GM21367 (cell line): ENCODE measurements around the gene HOXB4.

Source experiments
- ATAC-seq: cut with Tn5 transposase; IDR thresholded peaks from one replicate; pipeline ENCODE4 v1.9.1; 2021; ENCODE audit not compliant: unreplicated experiment

The HOXB4 gene

DNA sequence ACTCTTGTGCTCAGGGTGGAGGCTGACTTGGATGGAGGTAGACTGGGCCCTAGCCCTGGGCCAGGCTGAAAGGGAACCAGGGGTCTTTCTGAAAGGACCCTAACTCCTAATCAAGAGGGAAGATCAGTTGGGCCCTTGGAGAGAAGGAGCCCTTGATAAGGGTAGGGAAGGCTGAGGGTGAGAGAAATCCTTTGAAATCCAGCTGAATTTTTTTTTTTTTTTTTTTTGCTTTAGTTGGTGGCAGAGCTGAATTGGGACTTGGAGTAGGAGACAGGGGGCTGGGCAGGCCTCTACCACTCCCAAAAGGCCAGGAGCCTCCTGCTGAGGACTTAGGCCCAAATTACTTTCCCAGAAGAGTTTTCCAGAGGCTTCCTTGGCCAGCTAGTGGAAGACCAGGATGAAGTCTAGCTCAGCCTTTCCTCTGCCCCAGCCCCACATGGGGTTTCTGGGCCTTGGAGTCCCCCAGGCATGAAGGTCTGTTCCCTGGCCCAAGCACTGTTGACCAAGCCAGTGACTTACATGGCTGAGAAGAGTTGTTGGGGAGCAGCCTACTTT lies 12.5 kb upstream of the HOXB4 start:
- no peak for ATAC-seq

DNA sequence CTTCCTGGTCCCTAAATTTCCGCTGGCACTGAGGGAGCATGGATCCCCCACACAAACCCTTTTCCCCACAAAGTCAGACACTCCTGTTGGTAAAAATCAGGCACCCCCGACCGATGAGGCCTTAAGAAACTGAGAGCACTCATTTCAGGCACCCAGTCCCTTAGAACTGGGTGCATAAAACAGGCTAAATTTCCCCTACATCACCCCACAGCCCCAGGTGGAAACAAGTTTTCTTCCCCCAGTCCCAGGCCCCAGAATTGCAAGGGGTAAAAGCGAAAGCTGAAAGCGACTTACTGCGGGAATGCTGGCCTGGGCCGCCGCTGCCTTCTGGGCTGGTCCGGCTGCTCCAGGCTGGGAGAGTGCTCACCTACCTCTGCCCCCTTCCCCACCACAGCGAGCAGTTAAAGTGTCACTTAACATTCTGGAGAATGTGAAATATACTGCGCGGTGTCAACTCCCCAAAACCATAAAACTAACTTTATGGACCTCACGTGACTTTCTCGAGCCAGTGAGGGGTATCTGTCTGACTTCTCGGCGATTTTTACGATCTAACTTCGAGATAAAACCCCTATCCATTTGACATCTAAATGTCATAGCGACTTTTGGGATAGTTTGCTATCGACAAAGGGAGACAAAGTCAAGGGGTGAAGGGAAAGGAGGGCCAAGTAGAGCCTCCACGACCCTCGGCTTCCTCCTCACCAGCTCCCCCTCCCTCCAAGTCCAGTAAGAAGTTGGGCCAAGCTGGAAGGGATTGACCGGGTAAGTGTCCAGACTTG lies 11.9 kb upstream of the HOXB4 start, which contains the start of gene HOXB3:
HOXB3 (minus strand) TSS at position 411 of the 776 bp plus-strand sequence. CDS start 37,767 bp downstream, outside the sequence.
- ATAC-seq, result no peak

DNA sequence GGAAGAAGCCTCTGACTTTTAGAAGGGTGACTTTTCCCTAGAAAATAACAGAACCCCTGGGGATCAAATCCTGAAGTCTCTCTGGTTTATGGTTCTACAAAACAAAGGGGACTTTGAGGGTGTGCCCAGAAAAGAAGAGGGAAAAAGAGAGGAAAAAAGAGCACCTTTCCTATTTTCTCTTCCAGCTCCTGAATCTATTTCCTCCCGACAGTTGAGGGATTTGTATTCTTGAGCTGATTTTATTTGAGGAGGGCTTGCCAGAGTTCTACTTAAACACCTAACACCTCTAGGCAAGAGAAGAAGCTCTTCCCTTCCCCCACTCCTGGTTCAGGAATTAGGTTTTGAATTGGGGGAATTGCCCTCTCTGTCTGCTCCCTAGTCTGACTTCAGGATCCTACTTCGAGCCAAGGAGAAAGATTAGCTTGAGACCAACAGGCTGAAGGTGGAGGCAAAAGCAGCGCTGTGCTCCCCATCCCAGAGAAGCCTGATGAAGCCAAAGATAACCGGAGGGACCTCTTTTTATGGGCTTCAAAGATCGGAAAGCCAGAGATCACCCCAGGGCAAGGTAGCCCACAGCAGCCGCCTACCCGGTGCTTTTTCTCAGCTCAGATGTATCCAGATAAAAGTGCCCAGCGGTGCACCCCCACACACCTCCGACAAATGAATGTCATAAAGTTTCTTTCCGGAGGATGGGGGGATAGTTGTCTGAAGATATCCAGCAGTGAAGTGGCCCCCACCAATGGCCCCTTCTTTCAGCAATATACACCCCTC lies 11.1 kb upstream of the HOXB4 start:
- ATAC-seq, result no peak

DNA sequence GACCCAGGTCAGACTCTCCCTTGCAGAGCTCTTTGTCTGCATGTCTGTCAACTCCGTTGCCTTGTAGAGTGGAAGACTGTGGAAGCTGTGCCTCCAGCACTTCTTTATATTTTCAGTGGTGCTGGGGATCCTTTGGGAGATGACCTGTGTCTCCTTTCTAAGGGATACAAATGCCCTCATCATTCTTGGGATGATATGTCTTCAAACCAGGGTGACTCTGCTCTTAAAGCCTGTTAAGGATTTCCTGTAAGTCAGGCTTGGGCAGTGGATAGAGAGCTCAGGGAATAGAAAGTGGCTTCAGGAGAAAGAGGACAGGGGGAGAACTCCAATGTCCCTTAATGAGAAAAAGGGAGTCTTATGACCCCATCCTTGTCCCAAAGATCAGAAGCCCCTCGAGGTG lies 10.4 kb upstream of the HOXB4 start:
- no peak for ATAC-seq

DNA sequence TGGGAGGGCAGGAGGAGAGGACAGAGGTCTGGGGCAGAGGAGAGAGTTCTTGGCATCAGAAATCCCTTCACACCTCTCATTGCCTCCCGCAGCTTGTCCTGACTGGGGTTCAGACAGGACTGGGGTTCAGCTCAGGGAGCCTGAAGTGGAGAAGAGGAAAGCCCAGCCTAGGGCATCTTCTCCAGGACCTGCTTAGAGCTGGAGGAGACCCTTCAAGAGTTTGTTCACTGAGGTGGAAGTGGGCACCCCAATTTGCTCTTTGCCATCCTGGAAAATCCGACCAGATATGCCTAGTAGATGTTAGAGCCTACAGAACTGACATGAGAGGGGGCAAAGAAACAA lies 9.9 kb upstream of the HOXB4 start:
- ATAC-seq, result no peak

DNA sequence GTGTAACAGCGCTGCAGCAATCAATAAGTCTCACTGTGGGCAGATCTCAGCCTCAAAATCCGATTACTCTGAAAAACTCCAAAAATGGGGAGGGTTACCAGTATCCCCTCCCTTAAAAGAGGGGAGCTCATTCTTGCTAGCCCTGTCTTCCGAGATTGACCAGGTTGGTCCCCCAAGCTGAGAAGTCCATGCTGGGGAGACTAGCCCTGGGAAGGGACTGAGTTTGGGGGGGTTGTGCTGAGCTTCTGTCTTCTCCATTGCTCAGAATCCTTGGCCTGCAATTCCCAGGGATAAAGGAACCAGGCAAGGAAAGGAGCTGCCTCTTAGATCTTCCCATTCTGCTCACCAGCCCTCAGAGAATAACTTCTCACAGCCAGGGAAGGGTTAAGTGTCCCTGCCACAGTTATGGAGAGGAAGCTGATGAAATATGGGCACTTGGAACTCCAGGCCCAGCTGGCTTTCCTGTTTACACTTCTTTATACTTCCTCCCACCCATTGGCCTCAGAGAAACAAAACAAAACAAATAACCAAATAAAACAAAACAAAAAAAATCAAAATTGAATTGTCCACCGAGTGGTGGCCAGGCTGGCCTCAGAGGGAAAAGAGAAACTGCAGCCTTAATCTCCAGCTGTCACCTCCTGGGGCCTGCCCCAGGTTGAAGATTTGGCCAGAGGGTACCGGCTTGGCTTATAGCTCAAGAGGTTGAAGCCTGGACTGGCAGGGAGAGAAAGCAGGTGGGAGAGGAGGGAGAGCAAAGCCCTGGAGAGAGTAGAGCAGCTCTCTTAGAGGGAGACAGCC lies 9.3 kb upstream of the HOXB4 start:
- ATAC-seq, result no peak

DNA sequence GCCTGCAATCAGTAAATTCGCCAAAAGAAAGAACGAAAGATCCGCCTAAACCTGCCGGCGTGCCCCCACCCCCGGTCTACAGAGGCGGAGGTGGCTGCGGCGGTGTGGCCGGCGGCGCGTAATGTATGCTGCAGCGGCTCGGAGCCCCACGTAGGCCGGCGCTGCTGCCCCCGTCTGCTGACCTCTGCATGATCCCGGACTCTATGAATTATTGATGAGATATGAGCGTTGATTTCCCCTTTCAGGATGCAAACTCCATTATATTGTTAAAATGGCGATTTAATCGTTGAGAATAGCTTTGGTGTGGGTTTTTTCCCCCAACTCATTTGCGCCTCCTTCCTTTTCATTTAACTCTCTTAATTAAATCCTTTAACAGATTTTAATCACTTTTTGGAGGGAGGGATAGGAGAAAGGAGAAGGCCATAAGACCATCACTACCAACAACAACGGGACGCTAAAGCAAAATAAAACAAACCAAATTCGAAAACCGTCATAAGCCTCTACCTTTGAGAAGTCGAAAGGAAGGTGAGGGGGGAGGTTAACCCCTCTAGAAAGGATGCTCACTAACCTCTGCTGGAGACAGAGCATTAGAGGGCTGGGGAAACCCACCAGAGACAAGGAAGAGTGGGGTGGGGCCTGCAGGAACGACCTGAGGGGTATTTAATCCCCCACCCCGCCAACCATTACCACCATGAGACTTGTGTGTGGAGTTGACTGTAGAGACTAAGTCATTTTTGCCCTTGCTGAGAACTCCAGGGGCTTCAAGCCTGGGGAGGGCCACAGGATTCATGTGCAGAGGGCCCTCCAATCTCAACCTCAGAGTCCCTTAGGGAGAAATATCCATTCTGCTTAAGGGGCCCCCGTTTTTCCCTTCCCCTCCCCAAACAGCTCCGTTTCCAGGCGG lies 8.5 kb upstream of the HOXB4 start:
- no peak for ATAC-seq

DNA sequence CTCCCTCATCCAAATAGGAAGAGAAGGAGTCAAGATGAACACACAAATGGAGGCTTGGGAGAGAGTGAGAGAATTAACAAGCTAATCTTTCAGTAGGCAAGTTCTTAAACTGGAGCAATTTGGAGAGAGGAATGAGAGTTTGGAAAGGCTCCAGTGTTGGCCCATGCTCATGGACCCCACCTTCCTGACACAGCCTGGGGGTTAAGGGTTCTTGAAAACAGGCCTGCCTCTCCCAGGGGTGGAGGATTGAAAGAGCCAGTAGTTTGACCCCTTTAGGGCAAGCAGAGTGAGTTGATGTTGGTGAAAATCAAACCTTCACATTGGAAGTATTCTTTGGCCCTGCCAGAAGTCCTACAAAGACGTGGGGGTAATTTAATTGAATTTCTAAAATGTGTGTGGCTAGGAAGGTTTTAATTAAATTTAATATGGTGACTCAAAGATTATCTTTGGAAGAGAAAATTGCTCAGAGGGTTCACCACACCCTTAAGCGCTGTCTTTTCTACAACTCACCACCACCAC lies 6.1 kb upstream of the HOXB4 start:
- ATAC-seq, result no peak

DNA sequence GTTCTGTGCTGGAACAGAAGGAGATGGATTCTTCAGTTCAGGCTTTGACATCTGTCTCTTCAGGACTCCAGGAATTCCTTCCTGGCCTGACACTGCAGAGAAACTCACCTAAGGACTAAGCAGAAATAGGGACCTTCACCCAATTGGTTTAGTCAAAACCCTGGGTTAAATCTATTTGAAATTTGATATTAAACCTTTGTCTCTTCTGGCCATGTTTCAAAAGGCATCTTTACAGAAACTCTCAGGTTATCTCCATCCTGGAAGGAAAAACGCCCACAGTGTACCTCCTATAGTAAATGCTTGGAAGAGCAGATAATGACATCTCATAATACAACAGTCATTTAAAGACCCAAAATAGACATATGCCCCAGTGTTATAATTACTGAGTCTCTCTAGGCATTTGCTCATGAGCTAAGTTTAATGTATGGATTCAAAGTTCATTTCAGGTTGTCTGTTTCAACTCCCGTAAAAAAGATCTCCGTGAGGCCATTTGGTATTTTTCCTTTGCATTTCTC lies 5.6 kb upstream of the HOXB4 start:
- no peak for ATAC-seq

DNA sequence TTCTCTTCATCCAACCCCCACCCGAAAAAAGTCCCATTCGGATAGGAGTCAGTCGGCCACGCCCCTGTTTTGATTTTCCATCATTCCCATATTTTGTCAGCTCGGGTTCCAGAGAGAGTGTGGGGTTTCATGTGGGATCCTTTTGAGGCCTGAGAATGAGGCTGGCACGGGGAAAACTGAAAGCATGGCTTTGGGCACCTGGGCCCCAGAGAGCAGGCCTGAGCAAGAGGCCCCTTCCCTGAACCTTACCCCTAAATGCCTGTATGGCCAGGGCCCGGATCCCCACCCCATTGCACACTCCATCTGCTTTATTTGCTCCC lies 4.6 kb upstream of the HOXB4 start:
- ATAC-seq, result no peak

DNA sequence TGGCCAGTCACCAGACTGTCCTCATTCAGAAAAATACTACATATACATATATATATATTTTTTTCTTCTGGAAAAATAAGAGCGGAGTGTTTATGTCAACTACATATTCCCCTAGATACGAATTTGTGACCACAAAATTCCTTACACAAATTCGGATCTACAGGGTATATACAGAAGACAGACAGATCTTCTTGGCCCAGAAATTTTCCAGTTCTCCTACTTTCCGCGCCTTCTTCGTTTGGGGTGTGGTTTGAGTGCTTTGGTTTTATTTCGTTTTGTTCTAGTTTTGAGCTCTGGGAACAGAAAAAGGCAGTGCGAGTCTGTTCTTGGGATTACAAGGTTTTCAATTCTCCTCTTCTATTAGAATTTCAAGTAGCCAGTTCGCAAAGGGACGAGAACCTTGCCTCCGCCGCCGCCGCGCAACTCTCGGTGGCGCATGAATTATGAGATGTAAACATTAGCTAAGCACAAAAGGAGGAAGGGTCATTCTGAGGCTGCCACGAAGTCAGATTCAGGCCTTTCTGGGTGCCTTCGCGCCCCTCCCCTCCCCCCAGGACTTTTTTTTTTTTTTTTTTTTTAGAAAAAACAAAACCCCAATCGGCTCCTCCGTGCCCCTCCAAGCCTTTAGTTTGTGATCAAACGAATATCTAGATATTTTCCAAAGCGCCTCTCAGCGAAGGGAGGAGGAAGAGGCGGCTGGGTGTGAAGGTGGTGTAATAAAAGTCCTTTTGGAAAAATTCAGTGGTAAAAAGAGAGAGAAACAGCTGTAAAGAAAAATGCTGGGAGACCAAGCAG lies 1.8 kb upstream of the HOXB4 start:
- no peak for ATAC-seq

DNA sequence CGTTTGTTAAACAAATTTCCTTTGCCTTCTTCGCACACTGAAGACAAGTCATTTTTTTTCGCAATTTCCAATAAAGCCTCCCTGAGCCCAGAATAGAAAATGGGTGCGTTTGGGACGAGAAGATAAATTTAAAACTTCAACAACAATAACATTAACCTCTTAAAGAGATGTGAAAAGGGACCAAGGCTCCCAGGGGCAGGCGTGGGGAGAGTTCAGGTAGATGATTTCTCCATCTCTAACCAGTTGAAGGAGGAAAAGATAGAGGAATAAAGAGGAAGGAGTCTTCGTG lies 1.3 kb upstream of the HOXB4 start:
- ATAC-seq, result no peak

DNA sequence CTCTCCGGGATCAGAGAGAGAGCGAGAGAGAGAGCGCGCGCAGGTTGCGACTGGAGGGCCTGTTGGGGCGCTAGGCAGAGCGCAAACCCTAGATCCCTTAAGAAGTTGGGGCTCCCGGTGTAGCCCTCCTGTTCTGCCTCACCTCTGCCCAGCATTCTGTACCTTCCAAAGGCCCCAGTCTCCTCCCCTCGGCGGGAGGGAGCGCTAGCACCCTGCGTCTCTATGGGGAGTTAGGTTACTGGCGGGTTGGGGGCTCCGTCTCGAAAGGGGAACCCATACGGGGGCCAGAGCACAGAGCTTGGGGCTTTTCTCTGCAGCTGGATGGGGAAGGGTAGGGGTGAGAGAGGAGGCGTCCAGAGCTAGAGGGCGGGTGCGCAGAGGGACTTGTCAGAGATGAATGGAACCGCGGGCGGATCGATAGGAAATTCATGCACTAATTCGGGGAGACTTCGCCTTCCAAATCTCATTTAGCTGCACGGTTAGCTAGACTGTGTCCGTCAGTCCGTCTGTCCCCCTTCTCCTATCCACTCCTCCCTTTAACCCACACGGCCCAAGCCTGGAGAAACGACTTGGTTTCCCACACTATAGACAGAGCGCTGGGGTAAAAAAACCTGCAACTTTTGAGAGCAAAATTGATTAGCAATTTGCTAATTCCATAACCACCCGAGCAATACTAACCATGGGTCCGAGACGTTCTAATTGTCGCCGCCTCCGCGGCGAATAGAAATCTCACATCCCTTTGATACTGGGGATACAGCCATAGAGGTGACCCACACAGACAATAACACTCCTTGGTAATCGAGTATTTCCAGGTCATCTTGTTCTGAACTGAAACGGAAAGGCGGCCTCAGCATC lies 693 bp upstream of the HOXB4 start:
- no peak for ATAC-seq

DNA sequence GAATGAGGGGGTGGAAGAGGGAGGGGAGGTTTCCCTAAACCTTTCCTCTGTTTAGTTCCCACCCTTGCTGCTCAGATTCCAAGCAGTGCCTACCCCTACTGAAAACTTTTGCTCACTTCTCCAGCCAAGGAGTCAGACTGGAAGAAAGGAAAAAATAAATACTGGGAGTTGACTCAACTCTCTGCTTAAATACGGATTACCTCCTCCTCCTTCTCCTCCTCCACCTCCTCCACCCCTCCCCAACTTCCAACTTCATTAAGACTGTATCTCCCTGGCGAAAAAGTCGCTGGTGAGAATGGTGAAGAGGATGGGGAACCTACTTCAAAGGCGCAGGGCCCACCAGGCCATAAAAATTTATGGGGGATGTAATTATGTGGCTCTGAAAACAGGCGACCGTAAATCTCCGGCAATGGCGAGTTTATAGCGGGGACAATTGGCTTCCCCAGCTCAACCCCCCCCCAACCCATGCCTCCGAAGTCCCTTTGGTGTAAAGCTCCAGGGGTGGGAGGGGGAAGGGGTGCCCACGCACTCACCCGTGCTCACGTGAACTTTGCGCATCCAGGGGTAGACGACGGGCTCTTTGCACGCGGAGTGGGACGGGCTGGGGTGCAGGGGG lies 712 bp downstream of the HOXB4 start:
- ATAC-seq, result no peak

DNA sequence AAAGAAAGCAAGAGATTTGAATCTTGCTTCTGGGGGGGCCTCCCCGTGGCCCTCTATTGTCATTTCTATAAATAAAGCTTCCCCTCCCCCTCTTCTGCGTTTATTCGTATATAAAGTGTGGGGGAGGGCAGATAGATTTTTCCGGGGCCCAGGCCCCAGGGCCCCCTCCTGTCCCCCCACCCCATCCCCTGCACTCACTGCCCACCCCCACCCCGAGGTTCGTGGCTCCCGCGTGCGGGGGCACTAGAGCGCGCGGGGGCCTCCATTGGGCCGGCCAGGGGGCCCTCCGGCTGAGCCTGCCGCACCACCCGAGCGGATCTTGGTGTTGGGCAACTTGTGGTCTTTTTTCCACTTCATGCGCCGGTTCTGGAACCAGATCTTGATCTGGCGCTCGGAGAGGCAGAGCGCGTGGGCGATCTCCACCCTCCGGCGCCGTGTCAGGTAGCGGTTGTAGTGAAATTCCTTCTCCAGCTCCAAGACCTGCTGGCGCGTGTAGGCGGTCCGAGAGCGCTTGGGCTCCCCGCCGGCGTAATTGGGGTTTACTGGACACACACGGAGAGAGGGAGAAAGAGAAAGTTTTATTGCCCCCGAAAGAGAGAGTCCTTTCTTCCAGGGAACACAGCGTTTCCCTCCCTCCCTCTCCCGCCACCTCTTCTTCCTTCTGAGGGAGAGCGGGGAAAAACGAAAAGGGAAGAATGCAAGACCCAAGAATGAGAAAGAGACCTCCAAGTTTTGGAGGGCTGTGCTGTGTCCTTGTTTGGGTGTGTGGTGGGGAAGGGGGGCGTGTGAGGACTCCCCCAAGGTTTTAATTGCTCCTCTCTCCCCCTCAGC lies 1.5 kb downstream of the HOXB4 start:
- no peak for ATAC-seq

DNA sequence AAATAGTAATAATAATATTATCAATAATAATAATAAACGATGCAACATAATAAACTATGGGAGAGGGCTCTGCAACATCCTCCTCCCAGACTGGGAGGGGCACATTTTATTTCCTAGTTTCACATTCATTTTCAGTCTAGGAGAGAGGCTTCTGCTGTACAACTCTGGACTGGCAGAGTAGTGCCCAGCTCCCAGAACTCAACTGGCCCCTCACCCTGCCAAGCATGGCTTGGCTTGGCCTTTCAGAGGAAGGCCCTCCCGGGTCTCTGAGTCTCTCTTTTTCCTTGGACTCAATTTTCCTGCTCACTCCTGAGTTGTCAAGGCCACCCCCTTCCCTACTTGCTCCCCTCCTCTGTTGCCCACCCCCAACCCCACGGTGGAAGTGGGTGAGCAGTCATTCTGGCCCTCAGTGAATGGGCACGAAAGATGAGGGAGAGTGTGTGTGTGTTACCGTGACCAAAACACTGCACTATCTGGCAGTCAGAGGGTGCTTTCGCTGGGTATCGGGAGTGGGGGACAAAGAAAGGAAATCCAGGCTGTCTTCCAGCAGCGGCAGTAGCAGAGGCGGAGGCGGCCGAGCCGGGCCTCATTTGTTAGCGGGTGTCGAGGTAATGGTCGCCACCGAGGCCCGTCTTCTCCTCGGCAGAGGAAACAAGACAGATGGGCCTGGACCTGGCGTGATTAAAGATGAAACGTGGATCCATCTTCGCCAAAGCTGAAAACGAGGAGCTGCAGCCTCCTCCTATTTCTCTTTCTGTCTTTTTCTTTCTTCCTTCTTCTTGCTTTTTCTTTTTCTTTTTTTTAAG lies 2.3 kb downstream of the HOXB4 start:
- ATAC-seq, result no peak
